ENCODE data around the gene CNGA2.
A peak's percentile ranks its signal among the peaks of the same experiment; 100 is the strongest.

The CNGA2 gene

DNA sequence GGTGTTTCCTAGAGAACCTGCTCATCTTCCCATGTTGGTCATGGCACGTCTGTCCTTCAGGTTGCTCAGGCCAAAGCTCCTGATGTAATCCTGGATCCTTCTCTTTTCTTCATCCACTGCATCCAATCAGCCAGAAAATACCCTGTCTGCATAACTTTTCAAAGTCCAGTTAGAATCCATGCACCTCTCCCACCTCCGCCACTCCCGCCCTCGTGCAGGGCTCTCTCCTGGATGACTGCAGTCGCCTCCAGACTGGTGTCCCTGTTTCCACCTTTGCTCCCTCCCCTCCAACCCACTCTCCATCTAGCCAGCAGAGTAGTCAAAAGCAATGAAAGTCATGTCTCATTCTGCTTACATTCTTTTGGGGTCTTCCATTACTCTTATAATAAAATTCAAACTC, 16.0 kb downstream of the CNGA2 start:
- no peak for DNase-seq

GRCh38 chrX:151752847-151753246, 18.3 kb downstream of the CNGA2 start:
- DNase-seq = no peak
- no peak for TF ChIP-seq POLR2A (IDR thresholded peaks at IDR 0.05; ENCODE audit: low read length)
- no peak for TF ChIP-seq GATA1 (IDR thresholded peaks at IDR 0.05; ENCODE audit: low read depth, low read length)

More for the DNA sequence above, 16.0 kb downstream of the CNGA2 start:
- TF ChIP-seq POLR2A (IDR thresholded peaks at IDR 0.05; ENCODE audit: low read length) (no peak), GATA1 (IDR thresholded peaks at IDR 0.05; ENCODE audit: low read depth, low read length) (no peak)

DNA sequence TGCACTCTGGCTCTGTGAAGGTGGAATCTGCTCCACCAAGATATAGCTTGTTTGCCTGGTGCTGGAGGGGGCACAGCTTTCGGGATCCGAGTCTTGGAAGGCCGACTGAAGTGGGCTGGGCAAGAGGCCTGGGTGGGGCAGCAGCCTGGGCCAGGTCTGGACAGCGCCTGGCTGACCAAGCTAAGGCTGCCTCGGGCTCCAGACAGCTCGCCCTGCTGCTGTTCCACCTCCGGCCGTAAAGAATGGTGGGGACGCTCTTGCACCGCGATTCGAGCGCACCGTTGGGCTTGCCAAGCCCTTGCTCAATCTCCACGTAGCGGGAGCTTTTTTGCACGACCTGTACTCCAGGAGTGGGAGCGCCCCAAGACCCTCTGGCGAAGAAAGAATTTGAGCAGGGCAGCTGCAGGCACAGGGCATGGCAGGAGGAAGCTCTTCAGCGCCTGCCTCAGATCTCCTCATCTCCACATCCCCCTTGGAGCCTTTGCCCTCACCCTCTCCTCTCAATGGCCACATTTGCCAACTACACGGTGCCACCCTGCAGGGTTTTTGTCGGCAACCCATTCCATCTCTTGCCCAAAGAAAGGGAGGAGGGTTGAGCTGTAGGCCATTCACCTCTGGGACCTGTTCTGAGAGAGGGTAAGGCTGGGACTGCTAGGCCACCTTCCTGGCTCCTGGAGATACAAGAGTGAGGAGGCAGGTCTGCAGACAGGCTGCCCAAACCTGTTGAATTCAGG, 18.9 kb downstream of the CNGA2 start:
- TF ChIP-seq GATA1 (IDR thresholded peaks at IDR 0.05; ENCODE audit: low read depth, low read length) = no peak
- TF ChIP-seq POLR2A (IDR thresholded peaks at IDR 0.05; ENCODE audit: low read length) = no peak
- DNase-seq = peak; percentile 24 to 45

GRCh38 chrX:151754047-151754429, 19.5 kb downstream of the CNGA2 start:
- DNase-seq = no peak
- TF ChIP-seq POLR2A (IDR thresholded peaks at IDR 0.05; ENCODE audit: low read length) (no peak), GATA1 (IDR thresholded peaks at IDR 0.05; ENCODE audit: low read depth, low read length) (no peak)

DNA sequence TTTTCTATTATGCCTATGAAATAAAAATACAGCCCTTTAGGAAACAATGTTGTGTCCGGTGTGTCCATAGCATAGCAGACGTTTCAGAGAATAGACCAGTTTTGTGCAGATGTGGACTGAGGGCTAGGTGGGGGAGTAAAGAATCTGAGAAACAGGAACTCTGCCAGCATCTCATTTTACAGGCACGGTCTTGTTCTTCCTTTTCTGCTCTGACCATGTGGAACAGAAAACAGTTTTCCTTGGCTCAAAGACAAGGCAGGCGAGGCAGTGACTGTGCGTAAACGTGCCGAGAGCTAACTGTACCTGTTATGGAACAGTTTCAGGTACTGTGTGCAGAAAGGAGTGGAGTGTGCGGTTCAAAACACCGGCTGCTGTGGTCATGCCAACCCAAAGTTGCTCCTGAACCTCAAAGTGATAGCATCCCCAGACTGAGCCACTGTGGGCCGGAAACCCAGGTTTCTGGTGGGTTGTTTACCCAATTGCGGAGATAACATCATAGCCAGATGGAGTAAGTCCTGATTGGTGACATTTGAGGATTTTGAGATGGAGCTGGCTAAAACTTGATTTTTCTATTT, 20.2 kb downstream of the CNGA2 start:
- DNase-seq = no peak
- TF ChIP-seq GATA1 (IDR thresholded peaks at IDR 0.05; ENCODE audit: low read depth, low read length) = no peak
- no peak for TF ChIP-seq POLR2A (IDR thresholded peaks at IDR 0.05; ENCODE audit: low read length)

- TF ChIP-seq GATA1 (IDR thresholded peaks at IDR 0.05; ENCODE audit: low read depth, low read length) (no peak), POLR2A (IDR thresholded peaks at IDR 0.05; ENCODE audit: low read length) (no peak)
- no peak for DNase-seq
Observed at GRCh38 chrX:151759041-151759708, 24.6 kb downstream of the CNGA2 start.

- no peak for DNase-seq
- TF ChIP-seq POLR2A (IDR thresholded peaks at IDR 0.05; ENCODE audit: low read length) = no peak
- TF ChIP-seq GATA1 (IDR thresholded peaks at IDR 0.05; ENCODE audit: low read depth, low read length) = no peak
Observed at GRCh38 chrX:151762802-151763201, 28.3 kb downstream of the CNGA2 start.

- DNase-seq = no peak
- TF ChIP-seq POLR2A (IDR thresholded peaks at IDR 0.05; ENCODE audit: low read length) (no peak), GATA1 (IDR thresholded peaks at IDR 0.05; ENCODE audit: low read depth, low read length) (no peak)
Observed at GRCh38 chrX:151763711-151764110, 29.2 kb downstream of the CNGA2 start.

DNA sequence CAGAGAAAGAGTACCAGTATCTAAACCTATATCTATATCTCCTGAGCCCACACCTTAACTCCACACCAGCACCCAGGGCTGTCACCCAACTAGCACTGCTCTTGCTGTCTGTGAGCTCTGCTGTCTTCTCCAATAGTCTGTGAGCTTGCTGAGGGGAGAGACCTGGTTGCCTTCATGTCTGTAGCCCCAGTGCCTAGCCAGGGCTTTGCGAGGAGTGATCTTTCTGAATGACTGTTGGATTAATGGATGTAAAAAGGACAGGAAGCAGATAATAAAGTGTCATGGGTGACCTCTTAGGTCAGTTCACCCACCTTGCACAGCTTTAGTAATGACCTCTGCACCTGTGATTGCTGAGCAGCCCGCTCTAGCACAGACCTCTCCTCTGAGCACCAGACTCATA, 30.5 kb downstream of the CNGA2 start:
- no peak for TF ChIP-seq POLR2A (IDR thresholded peaks at IDR 0.05; ENCODE audit: low read length)
- no peak for TF ChIP-seq GATA1 (IDR thresholded peaks at IDR 0.05; ENCODE audit: low read depth, low read length)
- DNase-seq = no peak

DNA sequence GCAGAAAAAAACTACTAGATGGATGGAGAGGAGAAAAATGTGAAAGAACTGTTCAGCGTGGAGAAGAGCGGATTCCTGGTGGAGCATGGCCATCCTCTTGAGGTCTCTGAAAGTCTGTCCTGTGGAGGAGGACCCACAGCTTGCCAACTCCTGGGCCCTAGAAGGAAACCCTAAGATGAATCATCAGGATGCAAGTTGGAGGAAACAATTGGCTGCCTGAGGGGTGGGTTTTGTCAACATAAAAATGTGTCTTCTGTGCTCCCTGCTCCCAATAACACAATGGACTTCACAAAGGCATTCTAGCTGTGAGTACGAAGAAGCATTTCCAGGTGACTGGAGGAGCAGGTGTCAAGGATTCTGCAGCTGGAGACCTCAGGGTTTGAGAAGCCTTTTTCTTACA, 37.2 kb downstream of the CNGA2 start:
- TF ChIP-seq GATA1 (IDR thresholded peaks at IDR 0.05; ENCODE audit: low read depth, low read length) (no peak), POLR2A (IDR thresholded peaks at IDR 0.05; ENCODE audit: low read length) (no peak)
- DNase-seq = no peak

DNA sequence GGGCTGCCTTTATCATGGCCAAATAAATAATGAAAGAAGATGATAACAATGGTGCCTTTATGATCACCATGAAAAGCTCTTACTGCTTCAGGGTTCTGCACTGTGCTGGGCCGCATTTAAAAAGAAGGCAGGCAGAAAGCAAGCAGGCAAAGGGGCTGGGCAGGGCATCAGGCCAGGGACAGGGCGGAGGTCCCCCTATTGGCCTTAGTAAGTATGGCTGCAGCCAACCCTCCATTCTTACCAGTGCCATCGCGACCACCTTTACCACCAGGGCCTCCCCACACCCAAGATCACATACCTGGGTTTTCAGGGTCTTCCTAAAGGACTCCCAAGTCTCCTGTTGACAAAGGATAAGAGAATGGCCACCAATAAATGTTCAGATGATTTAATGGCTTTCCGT, 38.9 kb downstream of the CNGA2 start:
- TF ChIP-seq POLR2A (IDR thresholded peaks at IDR 0.05; ENCODE audit: low read length) = no peak
- TF ChIP-seq GATA1 (IDR thresholded peaks at IDR 0.05; ENCODE audit: low read depth, low read length) = no peak
- no peak for DNase-seq

- no peak for DNase-seq
- TF ChIP-seq GATA1 (IDR thresholded peaks at IDR 0.05; ENCODE audit: low read depth, low read length) = no peak
- TF ChIP-seq POLR2A (IDR thresholded peaks at IDR 0.05; ENCODE audit: low read length) = no peak
Observed at GRCh38 chrX:151774421-151774820, 39.9 kb downstream of the CNGA2 start.

- DNase-seq = no peak
Observed at GRCh38 chrX:151776181-151776731, 41.7 kb downstream of the CNGA2 start.

DNA sequence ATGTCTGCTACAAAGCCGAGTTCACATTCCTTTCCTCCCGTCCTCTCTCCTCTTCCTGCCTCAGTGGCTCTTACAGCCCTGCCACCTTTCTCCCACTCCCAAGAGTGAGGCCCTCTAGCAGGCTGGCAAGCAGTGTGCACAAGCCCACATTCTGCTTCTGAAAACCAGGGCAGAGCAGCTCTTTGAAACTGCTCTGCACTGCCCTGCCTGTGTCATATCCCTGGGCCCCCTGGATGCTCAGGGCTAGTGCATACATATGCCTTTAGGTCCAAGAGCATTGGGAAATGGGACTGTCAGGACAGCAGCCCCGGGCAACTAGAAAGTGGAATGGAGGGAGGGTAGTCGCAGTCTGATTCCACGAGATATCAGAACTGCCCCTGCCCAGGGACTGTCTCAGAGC, 42.4 kb downstream of the CNGA2 start:
- TF ChIP-seq POLR2A (IDR thresholded peaks at IDR 0.05; ENCODE audit: low read length) (no peak), GATA1 (IDR thresholded peaks at IDR 0.05; ENCODE audit: low read depth, low read length) (no peak)
- no peak for DNase-seq

More at GRCh38 chrX:151776181-151776731, 41.7 kb downstream of the CNGA2 start:
- TF ChIP-seq POLR2A (IDR thresholded peaks at IDR 0.05; ENCODE audit: low read length) (no peak), GATA1 (IDR thresholded peaks at IDR 0.05; ENCODE audit: low read depth, low read length) (no peak)

All from erythroblast (primary cell).